NCI-H2107 treated with DMSO at 0.1 percent for 48 hours (cell line): ENCODE results near the gene CHST3.

Experiments
- DNase-seq: peaks from one replicate; lab custom pipeline; 2025; ENCODE audit not compliant: unreplicated experiment; lab: John Stamatoyannopoulos, UW

CHST3 gene

DNA sequence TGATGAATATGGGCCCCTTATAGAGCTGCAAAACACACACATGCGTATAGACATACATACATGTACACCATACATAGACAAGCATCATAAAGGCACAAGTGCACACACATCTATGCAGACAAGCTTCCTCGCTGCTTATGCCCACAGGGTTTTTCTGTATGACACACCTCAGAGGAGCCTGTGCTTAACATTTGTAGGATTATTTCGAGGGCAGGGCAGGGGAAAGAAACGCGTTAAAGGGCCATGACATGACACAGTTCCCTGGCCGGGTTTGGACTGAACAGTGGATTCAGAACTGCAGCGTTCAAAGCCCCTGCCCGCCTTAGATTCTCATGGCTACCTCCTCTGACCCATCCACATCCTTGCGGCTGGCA lies 44.8 kb downstream of the CHST3 start:
- no peak for DNase-seq

DNA sequence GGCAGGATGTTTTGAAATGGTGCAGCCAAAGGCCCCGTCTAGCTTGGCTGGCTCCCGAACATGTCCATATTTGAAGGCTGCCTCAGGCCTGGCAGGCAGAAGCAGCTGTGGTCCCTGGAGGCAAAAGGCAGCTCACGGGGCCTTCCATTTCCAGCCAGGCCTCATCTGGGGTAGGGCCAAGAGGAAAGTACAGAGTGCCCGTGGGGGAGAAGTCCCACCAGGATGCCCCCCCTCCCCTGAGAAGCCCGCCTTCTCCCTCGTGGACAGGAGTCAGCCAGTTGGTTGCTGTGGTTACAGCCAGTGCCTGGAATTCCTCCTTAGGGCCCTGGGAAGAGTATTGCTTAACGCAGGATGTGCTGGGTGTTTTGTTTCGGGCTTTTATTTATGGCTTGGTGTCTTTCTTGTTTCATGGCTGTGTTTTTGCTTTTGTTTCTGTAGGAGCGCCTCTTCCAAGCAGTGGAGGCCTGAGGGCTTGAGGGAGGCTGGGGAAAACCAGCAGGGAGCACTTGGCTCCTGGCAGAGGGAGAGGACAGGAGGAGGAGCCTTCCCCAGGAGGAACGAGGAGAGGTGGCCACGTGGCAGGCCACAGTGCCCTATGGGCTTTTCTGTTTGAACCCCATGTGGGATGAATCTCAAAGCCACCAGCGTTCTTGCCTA lies 45.4 kb downstream of the CHST3 start:
- DNase-seq: no peak

- DNase-seq: no peak
Measured at GRCh38 chr10:72010234-72010973, 46.2 kb downstream of the CHST3 start.

DNA sequence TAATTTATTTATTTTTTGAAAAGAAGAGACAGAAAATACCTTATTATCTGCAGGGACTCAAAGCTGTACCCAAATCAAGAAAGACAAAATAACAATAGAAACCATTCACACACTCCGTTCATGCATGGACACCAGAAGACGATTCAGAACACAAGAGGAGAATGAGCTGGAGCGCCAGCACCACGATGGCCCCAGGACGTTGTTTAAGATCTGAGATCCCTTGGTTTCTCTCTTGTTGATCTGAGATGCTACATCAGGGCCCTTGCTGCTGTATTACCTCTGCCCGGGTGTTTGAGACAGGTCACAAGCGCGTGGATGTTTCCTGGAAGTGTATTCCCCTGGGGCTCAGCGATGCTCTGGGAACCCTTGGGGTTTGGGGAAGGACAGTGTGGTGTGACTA lies 46.8 kb downstream of the CHST3 start:
- DNase-seq: no peak

- no peak for DNase-seq
Measured at GRCh38 chr10:72011468-72011867, 47.3 kb downstream of the CHST3 start.

DNA sequence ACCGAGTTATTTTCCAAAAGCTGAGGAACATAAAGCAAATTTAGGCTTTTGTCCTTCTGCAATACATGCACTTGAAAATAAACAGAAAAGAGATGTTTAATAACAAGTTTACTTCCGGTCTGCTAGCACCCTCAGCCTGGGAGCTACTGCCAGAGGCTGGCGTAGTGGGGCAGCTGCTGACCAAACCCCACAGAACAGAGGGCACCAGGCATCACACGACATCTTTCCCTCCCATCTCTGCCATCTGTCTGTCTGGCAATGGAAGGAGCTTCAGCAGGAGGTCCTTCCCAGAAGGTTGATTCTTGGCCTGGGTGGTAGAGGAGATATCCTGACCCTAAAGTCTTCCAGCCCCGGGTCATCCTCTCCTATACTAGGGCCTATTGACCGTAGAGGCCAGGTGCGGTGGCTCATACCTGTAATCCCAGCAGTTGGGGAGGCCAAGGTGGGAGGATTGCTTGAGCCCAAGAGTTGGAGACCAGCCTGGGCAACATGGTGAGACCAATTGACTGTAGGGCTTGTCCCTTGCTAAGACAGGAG lies 47.8 kb downstream of the CHST3 start:
- no peak for DNase-seq

DNA sequence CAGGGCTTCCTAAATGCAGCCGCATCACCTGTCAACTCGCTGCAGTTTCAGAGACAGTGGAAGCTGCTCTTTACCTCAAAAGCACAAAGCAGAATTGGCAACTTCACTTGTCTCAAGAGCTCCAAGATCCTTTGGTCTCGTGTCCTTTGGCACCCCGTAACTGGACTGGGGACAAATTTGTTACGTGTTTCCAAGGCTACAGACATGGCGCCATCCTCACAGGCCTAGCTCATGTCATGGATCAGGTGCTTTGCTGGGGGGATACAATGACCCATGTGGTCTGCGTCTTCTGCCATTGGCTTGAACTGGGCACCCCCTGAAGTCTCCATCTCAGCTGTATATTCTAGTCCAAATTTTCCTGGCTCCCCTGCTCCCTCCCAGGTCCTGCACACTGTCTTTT lies 48.6 kb downstream of the CHST3 start:
- no peak for DNase-seq

DNA sequence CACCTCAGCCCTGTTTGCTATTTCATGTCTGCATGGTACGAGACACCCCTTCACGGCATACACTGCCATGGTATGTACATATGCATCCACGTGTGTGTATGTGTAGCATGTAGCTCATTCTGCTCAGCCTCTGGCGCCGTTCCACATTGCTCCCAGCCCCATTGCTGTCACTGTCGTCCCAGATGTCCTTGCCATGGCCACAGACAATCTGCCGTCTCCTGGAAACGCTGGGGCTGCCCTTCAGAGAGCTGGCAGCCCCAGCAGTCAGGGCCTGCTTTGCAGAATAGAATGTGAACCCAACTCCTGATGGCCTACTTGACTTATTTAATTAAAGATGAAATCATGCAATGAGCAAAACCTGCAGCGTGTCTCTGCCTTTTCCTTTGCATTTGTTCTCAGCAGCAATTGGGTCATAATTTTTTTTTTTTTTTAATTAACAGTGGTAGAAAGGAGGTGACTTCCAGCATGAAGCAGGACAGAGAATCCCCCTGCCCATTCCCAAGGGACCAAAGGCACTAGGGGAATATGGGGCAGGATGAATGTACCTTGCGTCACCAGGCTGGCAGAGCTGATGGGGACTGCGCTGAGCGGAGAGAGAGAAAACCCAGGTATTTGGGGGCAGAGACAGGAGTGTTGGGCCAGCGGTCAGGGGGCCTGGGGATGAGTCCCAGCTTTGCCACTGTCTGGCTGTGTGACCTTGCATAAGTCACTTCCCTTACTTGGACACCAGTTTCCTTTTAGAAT lies 49.2 kb downstream of the CHST3 start:
- no peak for DNase-seq

GRCh38 chr10:72014197-72014596 lies 50.0 kb downstream of the CHST3 start:
- no peak for DNase-seq

- no peak for DNase-seq
Measured at GRCh38 chr10:72014785-72015480, 50.7 kb downstream of the CHST3 start.

- no peak for DNase-seq
Measured at GRCh38 chr10:72015841-72016240, 51.6 kb downstream of the CHST3 start.

DNA sequence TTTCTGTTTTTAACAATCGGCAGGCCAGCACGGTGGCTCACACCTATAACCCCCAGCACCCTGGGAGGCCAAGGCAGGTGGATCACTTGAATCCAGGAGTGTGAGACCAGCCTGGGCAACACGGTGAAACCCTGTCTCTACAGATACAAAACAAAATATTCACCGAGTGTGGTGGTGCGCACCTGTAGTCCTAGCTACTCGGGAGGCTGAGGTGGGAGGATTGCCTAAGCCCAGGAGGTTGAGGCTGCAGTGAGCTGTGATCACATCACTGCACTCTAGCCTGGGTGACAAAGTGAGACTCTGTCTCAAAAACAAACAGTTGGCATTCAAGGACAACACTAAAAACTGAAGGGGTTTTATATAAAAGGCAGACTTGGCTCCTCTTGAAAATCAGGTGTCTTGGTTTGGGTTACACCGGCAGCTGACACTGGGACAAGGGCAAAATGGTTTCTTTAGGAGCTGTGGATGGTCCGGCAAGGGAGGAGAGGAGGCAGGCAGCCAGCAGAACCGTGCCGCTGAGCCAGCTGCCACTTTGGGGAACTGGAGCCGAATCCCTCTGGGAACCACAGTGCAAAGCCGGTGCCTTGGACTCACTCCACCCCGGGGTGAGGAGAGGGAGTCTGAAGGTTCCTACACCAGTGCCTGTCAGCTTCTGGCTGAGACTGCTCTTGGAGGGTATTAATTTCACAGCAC lies 52.6 kb downstream of the CHST3 start:
- peak; percentile 5 for DNase-seq

DNA sequence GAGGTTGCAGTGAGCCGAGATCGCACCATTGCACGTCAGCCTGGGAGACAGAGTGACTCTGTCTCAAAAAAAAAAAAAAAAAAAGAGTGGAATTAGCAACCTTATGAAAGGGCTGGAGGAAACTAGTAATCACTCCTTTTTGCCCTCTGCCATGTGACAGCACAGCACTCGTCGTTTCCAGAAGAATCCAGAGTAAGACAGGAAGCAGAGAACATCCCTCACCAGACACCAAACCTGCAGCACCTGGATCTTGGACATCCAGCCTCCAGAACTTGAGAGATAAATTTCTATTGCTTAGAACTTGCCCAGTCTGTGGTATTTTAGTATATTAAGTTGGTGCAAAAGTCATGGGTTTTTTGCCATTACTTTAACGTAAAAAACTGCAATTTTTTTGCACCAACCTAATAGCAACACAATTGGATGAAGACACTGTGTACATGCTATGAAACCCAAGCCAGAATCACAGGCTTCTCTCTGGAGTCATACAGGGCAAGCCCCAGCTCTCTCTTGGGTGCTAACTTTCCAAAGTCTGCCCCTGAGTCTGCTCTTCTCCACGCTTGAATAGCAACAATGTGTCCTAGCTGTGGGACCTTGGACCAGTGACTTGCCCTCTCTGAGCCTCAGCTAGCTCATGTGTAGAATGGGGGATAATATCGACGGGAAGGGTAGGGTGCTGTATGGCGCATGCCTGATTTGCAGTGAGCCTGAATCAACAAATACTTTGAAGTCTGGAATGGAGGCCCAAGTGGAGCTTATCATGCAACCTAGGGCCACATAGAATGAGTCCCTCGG lies 55.1 kb downstream of the CHST3 start:
- DNase-seq: no peak

DNA sequence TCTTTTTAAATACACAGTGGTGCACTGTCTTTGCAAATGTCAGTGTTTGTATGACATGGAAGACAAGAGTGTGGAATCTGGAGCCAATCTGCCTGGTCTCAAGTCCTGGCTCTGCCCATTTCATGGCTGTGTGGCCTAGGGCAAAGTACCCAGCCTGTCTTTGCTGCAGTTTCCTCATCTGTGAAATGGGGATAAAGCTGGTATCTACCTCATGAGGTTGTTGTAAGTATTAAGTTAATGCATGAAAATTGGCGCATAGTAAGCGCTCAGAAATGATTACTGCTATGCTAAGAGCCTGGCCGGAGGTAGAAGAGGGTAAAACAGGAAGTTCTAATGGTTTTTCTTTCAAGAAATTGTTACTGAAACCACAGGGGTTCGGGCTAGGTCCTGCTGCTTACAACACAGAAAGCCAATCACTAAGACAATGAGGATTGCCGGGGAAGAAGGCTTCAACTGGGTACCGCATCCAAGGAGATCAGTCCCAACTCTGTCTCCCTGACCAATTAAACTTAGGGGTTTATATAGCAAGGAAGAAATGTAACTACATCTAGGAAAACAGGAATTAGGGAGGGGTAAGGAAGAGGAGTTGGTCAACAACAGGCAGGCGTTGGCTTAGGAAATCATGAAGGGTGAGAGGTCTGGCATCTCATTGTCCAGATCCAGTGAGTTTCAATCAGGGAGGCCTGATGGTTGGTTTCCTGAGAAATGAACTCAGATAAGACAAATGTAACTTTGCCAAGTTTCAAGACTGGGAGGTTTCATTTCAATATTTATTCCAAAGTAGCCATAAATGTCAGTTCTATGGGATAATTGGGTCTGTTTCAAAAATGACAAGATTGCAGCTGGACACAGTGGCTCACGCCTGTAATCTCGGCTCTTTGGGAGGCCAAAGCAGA lies 57.0 kb downstream of the CHST3 start:
- DNase-seq: no peak

DNA sequence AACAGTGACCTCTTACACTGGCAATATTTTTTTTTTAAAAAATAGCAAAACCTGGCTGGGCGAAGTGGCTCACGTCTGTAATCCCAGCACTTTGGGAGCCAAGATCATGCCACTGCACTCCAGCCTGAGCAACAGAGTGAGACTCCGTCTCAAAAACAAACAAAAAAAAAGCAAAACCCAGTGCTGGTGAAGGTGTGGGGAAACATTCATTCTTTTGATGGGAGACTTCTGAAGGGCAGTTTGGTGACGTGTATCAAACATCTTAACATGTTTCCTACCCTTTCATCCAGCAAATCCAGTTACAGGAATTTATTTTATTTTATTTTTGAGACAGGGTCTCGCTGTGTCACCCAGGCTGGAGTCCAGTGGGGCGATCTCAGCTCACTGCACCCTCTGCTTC lies 58.0 kb downstream of the CHST3 start:
- DNase-seq: no peak

DNA sequence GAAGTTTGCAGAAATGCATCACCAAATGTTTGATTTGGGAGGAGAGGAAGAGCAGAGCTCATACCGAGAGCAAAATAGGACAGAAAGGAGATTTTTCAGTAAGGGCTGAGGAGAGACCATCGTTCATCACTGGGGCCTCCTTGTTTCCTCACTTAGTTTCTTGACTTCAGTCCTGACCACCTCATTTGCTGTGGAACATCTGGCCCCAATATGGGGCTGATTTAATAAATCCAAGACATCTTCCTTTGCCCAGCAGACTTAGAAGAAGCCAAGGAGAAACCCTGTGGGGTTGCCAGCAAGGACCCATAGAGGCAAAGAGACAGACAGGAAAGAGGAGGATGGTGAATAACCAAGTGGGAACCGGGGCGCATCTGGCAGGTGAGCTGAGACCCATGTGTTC lies 60.4 kb downstream of the CHST3 start:
- no peak for DNase-seq

- DNase-seq: no peak
Measured at GRCh38 chr10:72025400-72025799, 61.2 kb downstream of the CHST3 start.

GRCh38 chr10:72025832-72026231 lies 61.6 kb downstream of the CHST3 start:
- no peak for DNase-seq
